ENCODE measurements around the gene SCGB1D1.

DNA sequence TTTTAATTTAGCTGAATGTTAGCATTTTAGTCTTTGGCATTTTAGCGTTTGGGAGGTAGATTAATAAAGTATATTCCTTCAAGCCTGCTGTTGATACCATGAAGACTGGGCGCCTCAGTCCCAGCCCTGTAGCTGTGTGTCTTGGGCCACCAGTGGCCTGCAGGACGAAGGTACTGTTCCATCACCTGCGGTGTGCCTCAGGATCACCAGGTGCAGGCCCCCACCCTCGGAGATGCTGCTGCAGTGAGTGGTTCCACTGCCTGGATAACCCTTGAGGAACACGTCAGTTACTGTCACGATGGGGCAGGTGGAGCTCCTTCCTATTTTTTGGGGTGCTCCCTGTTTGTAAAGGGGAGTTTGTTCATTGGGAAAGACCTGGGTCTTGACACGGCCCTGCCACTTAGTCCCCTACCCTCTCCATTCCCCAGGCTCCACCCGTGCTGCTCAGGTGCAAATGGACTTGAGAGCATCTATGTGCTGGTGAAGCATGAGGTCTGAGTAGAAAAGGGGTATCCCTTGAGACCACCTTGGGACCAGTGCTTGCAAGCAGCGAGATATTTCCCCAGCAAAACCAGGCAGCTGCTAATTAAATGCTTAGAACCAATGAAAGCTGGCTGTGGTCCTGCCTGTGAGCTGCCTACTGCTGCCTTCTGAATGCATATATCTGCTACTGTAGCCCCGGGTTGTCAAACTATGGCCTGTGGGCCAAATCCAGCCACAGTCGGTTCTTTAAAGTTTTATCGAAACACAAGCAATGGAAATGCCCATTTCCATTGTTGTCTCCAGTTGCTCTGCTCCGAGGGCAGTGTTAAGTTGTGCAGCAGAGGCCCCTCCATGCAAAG lies 37.5 kb upstream of the SCGB1D1 start:
- TF ChIP-seq POLR2A (IDR thresholded peaks at IDR 0.05) = no peak
- TF ChIP-seq CTCF (IDR thresholded peaks at IDR 0.05) = no peak

Data from Peyer's patch (tissue), 4 donors.